Activated naive CD4-positive, alpha-beta T cell treated with anti-CD3 and anti-CD28 coated beads, Interleukin-2, amount 50 U/mL, for 72 hours (primary cell): ENCODE measurements around the gene CRP. TPM values are rescaled to one million over a fixed set of nuclear protein-coding genes. Genes with fewer than 3 reads are reported as not detected.

Experiments
- total RNA-seq, 2 donors: library from RNA; stranded (reverse); gene quantifications; one replicate each; pipeline ENCODE4 v1.2.3, GENCODE V29; 2022

The CRP gene
- total RNA-seq, 2 donors from 2014 or later, result not detected

Other genes starting within 250 kb of the CRP start
- not detected for gene OR10J5, start 178.6 kb downstream of the CRP start, total RNA-seq
- gene APCS, start 126.8 kb downstream of the CRP start, total RNA-seq, result not detected
- gene DUSP23, start 66.4 kb upstream of the CRP start, total RNA-seq, result 10 to 100 TPM; 16.8 to 24.4 TPM
- gene FCRL6, start 87.8 kb upstream of the CRP start, total RNA-seq, result not detected
- under 1 TPM in 1 of 2 donors, not detected in 1; 0.21 TPM for gene SLAMF8, start 112.3 kb upstream of the CRP start, total RNA-seq
- gene VSIG8, start 148.1 kb upstream of the CRP start, total RNA-seq, result under 1 TPM in 1 of 2 donors, not detected in 1; 0.18 TPM
- 1 to 10 TPM; 1.2 to 2.8 TPM for gene CFAP45, start 185.6 kb upstream of the CRP start, total RNA-seq
- 100 to 1,000 TPM; 391 to 559 TPM for gene TAGLN2, start 210.9 kb upstream of the CRP start, total RNA-seq
- not detected for gene IGSF9, start 231.0 kb upstream of the CRP start, total RNA-seq
- gene SLAMF9, start 239.6 kb upstream of the CRP start, total RNA-seq, result not detected